PFSK-1 (cell line): Measurements from ENCODE around the gene TNRC18.

ENCODE experiments used
- FOXP2 ChIP-seq: optimal IDR thresholded peaks from 2 replicates; pipeline ENCODE3; 2011; ENCODE audit warnings: borderline replicate concordance, control low read depth, inconsistent platforms; ENCODE audit not compliant: insufficient read depth; ENCODE audit errors: extremely low read length, extremely low read depth
- POLR2AphosphoS5 ChIP-seq: IDR thresholded peaks from 2 replicates; pipeline ENCODE4 v1.6.1; 2012; ENCODE audit warnings: low read depth, mild to moderate bottlenecking, control low read depth, low read length, moderate library complexity
- SIN3A ChIP-seq: IDR thresholded peaks from 2 replicates; pipeline ENCODE4 v1.6.1; 2012; ENCODE audit warnings: mild to moderate bottlenecking, low read length, moderate library complexity, borderline replicate concordance; ENCODE audit not compliant: insufficient read depth
- TAF1 ChIP-seq: IDR thresholded peaks from 2 replicates; pipeline ENCODE4 v1.6.1; 2012; ENCODE audit warnings: low read length, control low read depth, borderline replicate concordance; ENCODE audit not compliant: insufficient read depth
- TF ChIP-seq, protein P1 (sequence below), 2 experiments: IDR thresholded peaks; 2 replicates each; pipeline versions ENCODE4 v1.6.1 to v1.8.0; 2011 to 2012; ENCODE audit warnings: low read depth in 2 of 2, low read length in 2 of 2, control low read depth in 1 of 2, inconsistent platforms in 1 of 2, mild to moderate bottlenecking in 1 of 2, moderate library complexity in 1 of 2; ENCODE audit not compliant: insufficient read depth in 1 of 2

DNA sequence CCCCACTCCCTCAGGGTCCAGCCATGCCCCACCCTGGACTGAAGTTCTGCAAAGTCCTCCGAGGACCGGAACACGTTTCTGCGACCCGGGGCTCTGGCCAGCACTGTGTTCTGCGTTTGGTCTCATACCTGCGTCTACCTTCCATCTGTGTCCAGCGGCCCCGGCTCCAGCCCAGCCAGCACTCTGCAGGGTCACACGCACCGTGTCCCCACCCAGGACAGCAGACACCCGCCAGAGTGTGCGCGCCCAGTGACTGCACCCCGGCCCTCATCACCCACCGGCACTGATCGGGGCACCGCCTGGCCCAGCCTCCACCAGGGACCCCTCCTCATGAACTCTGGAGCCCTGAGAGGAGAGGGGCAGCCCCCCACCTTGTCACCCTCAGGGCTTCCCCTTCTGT is 120.6 kb downstream of the TNRC18 start:
- no peak for TF ChIP-seq POLR2AphosphoS5
- TF ChIP-seq TAF1: no peak
- TF ChIP-seq, protein P1, sequence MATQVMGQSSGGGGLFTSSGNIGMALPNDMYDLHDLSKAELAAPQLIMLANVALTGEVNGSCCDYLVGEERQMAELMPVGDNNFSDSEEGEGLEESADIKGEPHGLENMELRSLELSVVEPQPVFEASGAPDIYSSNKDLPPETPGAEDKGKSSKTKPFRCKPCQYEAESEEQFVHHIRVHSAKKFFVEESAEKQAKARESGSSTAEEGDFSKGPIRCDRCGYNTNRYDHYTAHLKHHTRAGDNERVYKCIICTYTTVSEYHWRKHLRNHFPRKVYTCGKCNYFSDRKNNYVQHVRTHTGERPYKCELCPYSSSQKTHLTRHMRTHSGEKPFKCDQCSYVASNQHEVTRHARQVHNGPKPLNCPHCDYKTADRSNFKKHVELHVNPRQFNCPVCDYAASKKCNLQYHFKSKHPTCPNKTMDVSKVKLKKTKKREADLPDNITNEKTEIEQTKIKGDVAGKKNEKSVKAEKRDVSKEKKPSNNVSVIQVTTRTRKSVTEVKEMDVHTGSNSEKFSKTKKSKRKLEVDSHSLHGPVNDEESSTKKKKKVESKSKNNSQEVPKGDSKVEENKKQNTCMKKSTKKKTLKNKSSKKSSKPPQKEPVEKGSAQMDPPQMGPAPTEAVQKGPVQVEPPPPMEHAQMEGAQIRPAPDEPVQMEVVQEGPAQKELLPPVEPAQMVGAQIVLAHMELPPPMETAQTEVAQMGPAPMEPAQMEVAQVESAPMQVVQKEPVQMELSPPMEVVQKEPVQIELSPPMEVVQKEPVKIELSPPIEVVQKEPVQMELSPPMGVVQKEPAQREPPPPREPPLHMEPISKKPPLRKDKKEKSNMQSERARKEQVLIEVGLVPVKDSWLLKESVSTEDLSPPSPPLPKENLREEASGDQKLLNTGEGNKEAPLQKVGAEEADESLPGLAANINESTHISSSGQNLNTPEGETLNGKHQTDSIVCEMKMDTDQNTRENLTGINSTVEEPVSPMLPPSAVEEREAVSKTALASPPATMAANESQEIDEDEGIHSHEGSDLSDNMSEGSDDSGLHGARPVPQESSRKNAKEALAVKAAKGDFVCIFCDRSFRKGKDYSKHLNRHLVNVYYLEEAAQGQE (IDR thresholded peaks at IDR 0.05; ENCODE audit: insufficient read depth in 1 of 2, low read depth in 2 of 2, low read length in 2 of 2): no peak
- TF ChIP-seq SIN3A: no peak
- TF ChIP-seq FOXP2: no peak
